Lower lobe of right lung (tissue), 2 donors: ENCODE results near the gene HOXD8. TPM values are rescaled to one million over a fixed set of nuclear protein-coding genes. Genes with fewer than 3 reads are reported as not detected.

ENCODE experiments used
- ATAC-seq, 2 donors: fragments of 200-7000 bp; cut with Tn5 transposase; one replicate each; pipeline ENCODE4 v1.9.1; 2020 to 2022; ENCODE audit warnings: mild to moderate bottlenecking in 2 of 2, moderate library complexity in 2 of 2
- DNase-seq: peaks from one replicate; pipeline ENCODE4 v3.0.0-alpha.2; 2020
- H3K27ac ChIP-seq: fragments of 200-600 bp; one replicate; pipeline ENCODE4 v1.8.0; 2022
- H3K27me3 ChIP-seq: fragments of 200-600 bp; one replicate; pipeline ENCODE4 v1.8.0; 2022; ENCODE audit warnings: low read depth
- H3K36me3 ChIP-seq: fragments of 200-600 bp; one replicate; pipeline ENCODE4 v1.8.0; 2022; ENCODE audit warnings: mild to moderate bottlenecking
- H3K4me1 ChIP-seq: fragments of 200-600 bp; one replicate; pipeline ENCODE4 v1.8.0; 2022
- H3K4me3 ChIP-seq: fragments of 200-600 bp; one replicate; pipeline ENCODE4 v1.8.0; 2022; ENCODE audit warnings: mild to moderate bottlenecking
- H3K9me3 ChIP-seq: fragments of 200-600 bp; one replicate; pipeline ENCODE4 v1.8.0; 2022
- CTCF ChIP-seq: fragments of 200-600 bp; IDR thresholded peaks from one replicate; pipeline ENCODE4 v1.8.0; 2022; ENCODE audit warnings: antibody characterized with exemption, mild to moderate bottlenecking
- intact Hi-C: fragments of 100-400 bp; cut with DNase I; formaldehyde crosslinking; loops from one replicate; pipeline ENCODE4 v1.11.0; 2022
- total RNA-seq: library from RNA; stranded (reverse); fragmentation: NEBNext Ultra II Directional; extraction: Animal tissue kit (Norgen Biotek cat#: 25700); gene quantifications from one replicate; pipeline ENCODE4 v1.2.1, GENCODE V29; 2021
- donor health status: DM: no; HTN: yes; CAD: no; lungs with severe emphysema.

HOXD8 gene
- total RNA-seq, 1 donor from 2014 or later, result 2.3 TPM

- no peaks in the 10 kb centered on the region for H3K36me3 ChIP-seq
- intact Hi-C loops, result no loop called here
- peaks cover 13% of the 10 kb centered on the region for H3K4me1 ChIP-seq
- no peak overlapping the region for H3K4me3 ChIP-seq
- H3K27me3 ChIP-seq, result peaks cover 97% of the 10 kb centered on the region
- H3K9me3 ChIP-seq, result no peaks in the 10 kb centered on the region
- no peak overlapping the region for H3K27ac ChIP-seq
- TF ChIP-seq CTCF, result no peak
- no peak for DNase-seq
- ATAC-seq, result no peak
Measured at GRCh38 chr2:176081837-176082524, 47.5 kb upstream of the HOXD8 start.

- Histone ChIP-seq H3K27me3 (peaks cover 97% of the 10 kb centered on the region), H3K36me3 (no peaks in the 10 kb centered on the region), H3K9me3 (no peaks in the 10 kb centered on the region), H3K27ac (no peak overlapping the region), H3K4me3 (no peak overlapping the region), H3K4me1 (peaks cover 13% of the 10 kb centered on the region)
- no peak for TF ChIP-seq CTCF
- DNase-seq (no peak), ATAC-seq (no peak)
- intact Hi-C loops, result no loop called here
Measured at GRCh38 chr2:176082525-176082823, 47.0 kb upstream of the HOXD8 start.

- no peak for TF ChIP-seq CTCF
- Histone ChIP-seq H3K9me3 (no peaks in the 10 kb centered on the region), H3K36me3 (no peaks in the 10 kb centered on the region), H3K27ac (no peak overlapping the region), H3K4me1 (peaks cover 19% of the 10 kb centered on the region), H3K4me3 (no peak overlapping the region), H3K27me3 (peaks cover 97% of the 10 kb centered on the region)
- DNase-seq, result no peak
- no peak for ATAC-seq
- intact Hi-C loops, result no loop called here
Measured at GRCh38 chr2:176082824-176083751, 46.4 kb upstream of the HOXD8 start.

GRCh38 chr2:176083796-176084261, 45.7 kb upstream of the HOXD8 start, which contains the start of gene EVX2:
EVX2 (minus strand) TSS chr2:176083962; CDS start chr2:176083776, 186 bp downstream.
- TF ChIP-seq CTCF, result no peak
- DNase-seq, result no peak
- Histone ChIP-seq H3K9me3 (no peaks in the 10 kb centered on the region), H3K4me3 (no peak within 1 kb of the TSS), H3K4me1 (peaks cover 25% of the 10 kb centered on the region), H3K36me3 (no peaks in the 10 kb centered on the region), H3K27ac (no peak within 1 kb of the TSS), H3K27me3 (peaks cover 97% of the 10 kb centered on the region)
- intact Hi-C loops, result no loop called here
- no peak for ATAC-seq

GRCh38 chr2:176084611-176085119, 44.8 kb upstream of the HOXD8 start:
- no peak overlapping the region for H3K27ac ChIP-seq
- H3K4me1 ChIP-seq, result peaks cover 21% of the 10 kb centered on the region
- H3K9me3 ChIP-seq, result no peaks in the 10 kb centered on the region
- H3K27me3 ChIP-seq, result peaks cover 97% of the 10 kb centered on the region
- DNase-seq (no peak), ATAC-seq (no peak)
- H3K4me3 ChIP-seq, result no peak overlapping the region
- TF ChIP-seq CTCF, result no peak
- intact Hi-C loops, result no loop called here
- H3K36me3 ChIP-seq, result no peaks in the 10 kb centered on the region
